HG03457 (cell line): Measurements from ENCODE around the gene JCHAIN.
A peak's percentile ranks its signal among the peaks of the same experiment; 100 is the strongest.
"Not testable (repeated sequence)": the region's sequence is repeated elsewhere in the genome, so short reads cannot be mapped to it uniquely, and the experiment has no call there.

Experiments used
- ATAC-seq: cut with Tn5 transposase; IDR thresholded peaks from one replicate; pipeline ENCODE4 v1.9.1; 2021; ENCODE audit warnings: moderate number of reproducible peaks; ENCODE audit not compliant: unreplicated experiment

JCHAIN gene

DNA sequence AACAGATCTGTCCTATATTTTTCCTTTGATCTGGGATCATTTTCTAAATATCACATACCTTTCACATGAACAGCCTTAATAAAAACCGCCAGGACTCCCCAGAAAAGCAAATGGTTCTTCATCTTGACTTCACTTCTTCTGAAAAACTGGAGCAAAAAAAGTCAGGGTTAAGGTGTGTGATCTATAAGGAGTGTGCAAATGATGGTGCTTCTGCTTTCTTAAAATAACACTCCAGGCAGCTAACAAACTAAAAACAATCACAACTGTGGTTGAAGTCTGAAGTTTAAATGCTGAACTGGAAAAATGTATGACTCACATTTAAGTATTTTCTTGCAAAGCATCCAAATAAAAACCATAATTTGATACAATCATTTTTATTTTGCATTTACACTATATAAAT is at the start of gene JCHAIN:
Gene JCHAIN (minus strand): TSS at position 140 of the 400 bp plus-strand sequence. CDS start 18 bp downstream, at position 122.
- ATAC-seq, result no peak

DNA sequence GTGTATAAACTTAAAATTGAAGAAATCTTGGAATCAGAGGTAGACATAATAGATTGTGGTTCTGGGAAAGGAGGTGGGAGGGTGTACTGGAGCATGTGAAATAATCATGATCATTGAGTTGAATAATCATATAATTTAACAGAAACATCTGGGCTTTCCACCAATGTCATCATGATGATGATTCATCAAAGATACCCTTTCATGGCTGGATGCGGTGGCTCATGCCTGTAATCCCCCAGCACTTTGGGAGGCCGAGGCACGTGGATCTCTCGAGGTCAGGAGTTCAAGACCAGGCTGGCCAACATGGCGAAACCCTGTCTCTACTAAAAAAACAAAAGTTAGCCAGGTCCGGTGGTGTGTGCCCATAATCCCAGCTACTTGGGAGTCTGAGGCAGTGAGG is 48.8 kb upstream of the JCHAIN start:
- ATAC-seq, result no peak

DNA sequence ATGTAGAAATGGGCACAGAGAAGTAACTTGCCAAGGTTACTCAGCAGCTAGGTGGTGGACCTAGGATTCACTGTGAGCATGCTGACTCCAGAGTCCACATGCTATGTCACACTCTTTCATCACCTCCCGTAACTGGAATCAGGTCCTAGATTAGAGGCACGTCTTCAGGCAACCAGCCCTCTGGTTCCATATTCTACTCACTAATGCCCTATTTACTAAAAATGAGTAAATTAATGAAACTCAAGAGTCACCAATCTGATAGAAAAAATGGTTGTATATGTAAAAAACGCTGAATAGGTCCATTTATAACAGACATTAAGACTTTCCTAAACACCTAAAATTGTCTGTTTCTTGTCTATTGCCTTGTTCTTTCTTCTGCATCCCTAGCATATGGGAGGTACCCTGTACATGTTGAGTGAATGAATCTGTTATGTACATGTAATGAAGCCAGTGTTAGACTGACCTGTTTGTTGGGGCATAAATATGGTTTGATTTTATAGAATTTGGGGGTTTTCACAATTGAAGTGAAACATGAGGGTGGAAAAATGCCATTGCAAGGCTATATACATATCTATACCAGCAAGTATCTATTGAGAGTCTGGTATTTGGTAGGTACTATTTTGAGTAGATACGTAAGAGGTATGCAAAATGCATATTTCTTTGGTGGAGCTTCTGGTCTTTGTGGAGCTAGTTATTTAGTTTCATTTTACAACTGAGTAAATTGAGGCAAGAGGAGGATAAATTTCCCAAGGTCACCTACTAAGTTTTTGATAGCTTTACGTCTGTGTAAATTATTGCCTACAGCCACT is 48.0 kb upstream of the JCHAIN start:
- peak; percentile 42 for ATAC-seq

DNA sequence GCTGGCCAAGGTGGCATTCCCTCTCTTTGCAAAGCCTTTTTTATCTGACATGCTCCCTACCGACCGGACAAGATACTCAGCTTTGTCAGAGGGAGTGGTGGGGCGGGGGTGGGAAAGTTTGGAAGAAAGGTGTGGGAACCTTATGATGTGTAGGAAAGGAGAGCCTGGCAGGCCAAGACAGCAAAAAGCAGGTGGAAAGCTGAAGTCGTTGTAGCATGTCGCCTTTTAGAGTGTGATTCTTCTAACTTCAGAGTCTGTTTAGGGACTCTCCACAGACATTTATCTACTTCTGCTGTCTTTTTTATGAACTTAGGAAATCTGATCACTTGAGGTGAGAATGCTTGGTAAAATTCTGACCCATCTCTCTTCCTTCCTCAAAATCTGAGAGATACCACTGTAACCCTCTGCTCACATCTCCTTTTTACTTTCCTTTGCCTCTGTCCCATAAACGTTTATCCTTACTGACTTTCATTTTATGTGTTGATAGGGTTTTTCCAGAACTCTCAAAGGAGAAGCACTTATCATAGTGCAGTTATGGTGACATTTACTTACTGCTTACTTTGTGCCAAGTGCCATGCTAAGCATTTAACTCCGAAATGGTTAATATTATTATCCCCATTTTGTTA is 47.3 kb upstream of the JCHAIN start:
- peak; percentile 37 for ATAC-seq

DNA sequence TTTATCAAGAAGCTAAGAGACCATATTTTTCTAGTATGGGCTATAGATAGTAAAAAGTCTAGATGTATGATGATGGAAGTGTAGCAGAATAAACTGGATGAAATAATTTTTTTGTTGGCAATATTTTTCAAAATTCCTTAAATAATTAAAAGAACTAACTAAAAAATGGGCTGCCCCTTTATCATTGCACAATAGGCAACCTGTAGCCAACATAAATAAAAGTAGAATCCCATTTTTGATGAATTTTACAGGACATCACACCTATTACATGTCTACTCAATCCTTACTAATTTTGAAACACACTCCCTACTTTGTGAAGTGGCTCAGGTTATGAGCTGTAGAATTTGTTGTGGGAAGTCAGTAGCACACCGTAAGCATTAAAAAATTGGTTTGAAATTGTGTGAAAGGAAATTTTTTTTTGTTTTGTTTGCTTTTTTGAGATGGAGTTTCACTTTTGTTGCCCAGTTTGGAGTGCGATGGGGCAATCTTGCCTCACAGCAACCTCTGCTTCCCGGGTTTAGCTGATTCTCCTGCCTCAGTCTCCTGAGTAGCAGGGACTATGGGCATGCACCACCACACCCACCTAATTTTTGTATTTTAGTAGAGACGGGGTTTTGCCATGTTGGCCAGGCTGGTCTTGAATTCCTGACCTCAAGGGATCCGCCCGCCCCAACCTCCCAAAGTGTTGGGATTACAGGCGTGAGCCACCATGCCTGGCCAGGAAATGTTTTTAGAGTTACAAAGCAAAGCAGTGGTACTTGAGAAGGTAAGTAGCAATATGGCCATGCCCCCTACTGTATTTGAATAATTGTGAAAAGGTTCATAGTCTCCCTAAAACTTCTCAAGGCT is 46.5 kb upstream of the JCHAIN start:
- ATAC-seq, result no peak

DNA sequence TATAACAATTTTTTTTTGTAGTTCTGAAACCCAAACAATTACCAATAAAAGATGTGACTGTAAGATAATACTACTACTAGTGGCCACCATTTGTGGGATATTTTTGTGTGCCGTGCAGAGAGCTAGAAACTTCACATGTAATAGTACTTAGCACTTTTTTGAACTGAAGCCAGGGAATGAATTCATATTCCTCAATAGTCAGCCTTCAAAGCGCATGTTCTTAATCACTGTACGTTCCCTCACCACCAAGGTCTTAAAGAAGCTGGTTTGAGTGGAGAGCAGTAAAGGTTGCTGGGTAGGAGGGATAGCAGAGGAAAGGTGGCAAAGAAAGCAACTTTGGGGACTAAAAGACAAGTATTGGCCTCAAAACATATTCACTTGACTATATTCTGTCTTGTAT is 45.8 kb upstream of the JCHAIN start:
- ATAC-seq, result no peak

DNA sequence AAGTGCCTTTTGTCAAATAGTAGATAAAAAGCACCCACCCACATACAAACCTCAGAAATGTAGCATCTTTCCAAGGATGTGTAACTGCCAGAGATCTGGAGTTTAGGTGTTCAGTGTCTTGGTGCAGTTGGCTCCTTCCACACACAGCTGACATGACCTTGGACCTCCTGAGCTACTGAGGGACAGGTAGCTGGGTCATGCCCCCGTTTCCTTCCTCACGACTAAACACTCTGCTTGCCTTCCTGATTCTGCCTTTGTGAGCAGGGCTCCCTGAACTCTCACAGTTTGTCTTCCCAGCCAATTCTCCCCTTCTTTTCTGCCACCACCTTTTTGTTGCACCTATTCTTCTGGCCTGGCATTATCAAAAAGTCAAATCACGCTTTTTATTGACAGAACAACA is 45.3 kb upstream of the JCHAIN start:
- no peak for ATAC-seq

DNA sequence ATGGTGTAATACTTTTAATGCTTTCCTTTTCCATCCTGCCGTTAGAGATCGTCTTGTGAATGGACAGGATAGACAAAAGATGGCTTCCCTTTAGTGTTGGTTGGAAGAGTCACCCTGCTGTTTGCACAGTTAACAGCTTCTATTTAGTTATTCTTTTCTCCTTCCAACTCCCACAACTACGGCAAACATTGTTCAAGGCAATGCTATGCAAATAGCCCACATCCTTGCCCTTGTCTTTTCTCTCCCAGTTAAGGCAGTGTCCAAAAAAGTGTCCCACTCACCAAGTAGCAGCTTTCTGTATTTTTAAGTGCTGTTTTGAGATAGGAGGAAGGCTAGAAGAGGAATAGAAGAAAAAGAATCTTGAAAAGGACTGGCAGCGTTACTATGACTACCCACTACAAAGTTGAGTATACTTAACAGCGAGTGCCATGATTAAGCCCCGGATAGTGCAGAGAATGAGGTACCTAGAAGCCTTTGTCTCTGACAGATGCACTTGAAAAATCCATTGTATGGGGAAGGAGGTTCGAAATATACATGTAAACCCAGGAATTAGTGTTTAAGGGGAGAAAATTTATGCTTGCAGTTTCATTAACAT is 43.4 kb upstream of the JCHAIN start:
- ATAC-seq, result no peak

DNA sequence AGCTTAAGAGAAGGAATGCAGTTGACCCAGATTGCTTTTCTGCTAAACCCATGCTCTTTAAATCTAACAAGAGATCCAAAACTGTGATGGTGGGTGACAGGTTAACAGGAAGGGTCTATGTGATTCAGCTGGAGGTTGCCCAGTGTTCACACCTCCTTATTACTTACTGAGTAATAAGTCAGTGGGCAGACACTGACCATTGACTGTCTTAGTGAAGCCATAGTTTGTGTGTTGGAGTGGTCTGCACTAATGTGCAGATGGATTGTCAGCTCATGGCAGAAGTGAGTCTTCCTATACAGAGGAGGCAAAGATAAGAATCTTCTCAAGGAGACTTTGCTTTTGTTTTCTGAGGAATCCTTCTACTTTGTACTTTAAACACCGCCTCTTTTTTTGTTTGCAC is 40.2 kb upstream of the JCHAIN start:
- no peak for ATAC-seq

DNA sequence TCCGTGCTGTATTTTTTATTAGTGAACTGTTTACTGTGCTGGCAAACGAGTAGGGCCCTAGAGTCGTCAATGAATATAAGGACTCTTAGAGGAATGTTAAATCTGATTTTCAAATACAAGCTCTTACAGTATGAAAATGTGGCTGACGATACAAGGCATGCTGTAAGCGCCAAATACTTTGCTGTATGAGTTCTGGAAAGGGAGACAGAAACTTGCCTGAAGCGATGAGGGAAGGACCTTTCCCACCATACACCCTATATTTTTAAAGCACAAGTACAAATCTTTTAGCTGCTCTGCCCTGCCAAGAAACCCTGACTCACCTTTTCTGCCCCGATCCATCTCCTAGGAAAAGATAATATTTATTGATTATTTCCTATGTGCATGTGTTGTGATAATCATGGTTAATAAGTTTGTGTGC is 39.7 kb upstream of the JCHAIN start:
- ATAC-seq, result no peak

DNA sequence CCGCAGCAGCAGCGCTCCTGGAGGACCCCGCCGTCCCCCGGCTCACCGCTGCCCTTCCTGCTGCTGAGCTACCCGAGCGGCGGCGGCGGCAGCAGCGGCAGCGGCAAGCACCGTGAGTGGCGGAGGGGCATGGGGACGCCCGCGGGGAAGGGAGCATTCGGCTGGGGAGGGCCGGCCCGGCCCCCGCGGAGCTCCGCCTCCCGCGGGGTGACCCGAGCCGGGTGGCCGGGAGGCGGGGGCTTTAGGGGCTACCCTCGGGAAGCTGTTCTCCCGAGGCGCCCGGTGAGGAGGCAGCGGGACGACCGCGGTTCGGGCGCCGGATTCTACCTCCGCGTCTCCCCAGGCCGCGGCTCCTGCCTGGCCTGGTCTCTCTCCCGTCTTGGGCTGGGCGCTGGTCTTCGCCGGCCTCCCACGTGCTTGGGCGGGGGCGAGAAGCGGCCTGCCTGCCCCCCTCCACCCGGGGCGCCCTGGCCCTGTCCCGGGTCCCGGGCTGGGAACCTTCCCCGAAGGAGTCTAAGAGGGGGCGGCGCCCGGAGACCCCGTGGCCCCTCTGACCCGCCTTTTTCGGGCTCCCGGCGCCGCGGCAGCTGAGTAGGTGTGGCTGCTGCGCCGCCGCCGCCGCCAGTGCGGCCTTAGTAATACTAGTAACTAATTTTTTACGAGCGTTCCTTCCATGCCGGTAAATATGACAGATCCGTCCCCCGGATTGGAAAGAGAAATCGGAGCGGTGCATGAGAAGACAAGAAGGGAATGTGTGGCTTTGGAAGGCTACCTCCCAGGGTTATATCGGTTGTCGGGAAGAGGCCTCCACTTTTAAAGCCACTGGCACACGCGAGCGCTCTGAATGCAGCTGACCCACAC is 39.1 kb upstream of the JCHAIN start:
- ATAC-seq, result peak; percentile 46

DNA sequence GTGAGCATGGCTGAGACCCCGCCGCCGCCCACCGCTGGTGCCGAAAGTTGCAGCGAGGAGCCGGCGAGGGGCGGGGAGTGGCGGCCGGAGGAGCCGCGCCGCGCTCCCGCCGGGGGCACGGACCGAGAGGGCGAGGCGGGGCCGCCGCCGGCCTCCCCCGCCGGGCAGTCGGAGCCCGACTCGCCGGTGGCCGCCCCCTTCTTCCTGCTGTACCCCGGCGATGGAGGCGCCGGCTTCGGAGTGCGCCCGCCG is 38.5 kb upstream of the JCHAIN start:
- ATAC-seq, result peak; percentile 30

DNA sequence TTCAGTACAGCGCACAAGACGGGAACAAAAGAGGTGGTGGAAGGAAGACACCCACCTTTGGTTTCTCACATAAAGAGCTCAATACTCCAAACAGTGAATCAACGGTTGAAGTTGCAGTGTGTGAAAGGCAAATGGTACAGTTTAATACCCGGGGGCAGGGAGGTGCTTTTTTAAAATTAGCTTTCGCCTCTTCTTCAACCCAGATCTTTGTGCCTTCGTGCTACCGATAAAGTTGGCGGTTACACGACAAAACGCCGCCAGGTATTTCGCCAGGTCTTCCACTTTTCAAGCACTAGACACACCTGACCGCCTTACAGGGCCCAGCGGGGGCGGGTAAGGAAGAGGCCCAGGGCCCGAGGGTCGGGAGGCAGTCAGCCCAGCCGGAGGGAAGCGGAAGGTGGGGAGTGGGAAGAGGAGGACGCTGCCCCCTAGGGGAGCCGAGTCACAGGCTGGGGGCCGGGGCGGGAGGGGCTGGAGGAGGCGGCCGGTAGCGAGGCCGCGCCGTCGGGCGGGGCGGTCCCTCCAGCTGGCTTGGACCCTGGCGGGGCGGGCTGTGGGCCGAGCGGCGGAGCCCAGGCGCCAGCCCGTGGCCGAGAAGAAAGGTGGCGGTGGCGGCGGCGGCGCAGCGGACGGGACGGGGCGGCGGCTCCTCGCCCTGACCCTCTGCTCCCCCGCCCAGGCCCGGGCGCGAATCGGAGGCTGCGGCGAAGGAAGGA is 38.1 kb upstream of the JCHAIN start:
- ATAC-seq, result peak; percentile 55

DNA sequence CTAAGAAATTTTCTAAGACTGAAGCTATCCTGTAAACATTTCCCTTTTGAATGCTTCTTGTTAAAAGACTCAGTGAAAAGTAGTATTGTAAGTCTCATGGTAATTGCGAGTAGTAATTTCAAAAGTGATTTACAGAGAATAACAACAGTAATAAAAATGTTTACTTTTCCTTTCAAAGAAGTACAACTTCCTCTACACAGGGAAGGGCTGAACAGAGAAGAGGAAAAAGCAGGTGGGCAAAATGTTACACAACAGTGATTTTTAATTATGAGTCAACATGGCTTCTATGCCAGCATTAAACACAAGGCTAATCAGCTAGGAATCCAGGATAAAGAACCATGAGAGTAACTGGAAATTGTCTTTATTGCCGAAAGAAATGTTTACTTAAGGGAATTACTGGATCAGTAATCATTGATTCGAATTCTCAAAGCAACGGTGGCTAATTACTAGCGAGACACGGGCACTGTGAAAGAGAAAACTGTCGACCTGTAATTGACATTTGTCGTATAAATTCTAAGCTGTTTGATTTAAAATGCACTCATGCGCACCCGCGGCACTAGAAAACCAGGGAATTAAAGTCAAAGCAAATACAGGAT is 37.4 kb upstream of the JCHAIN start:
- no peak for ATAC-seq

DNA sequence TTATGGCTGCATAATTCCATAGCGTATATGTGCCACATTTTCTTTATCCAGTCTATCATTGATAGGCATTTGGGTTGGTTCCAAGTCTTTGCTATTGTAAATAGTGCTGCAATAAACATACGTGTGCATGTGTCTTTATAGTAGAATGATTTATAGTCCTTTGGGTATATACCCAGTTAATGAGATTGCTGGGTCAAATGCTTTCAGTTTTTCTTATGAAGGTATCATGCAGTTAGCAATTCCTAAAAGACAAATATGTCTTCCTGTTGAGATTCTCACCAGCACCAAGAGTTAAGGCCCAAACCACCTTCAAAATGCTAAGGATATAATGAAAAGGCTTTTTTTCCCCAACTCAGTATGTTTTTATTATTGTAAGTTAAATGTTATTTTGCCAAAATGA is 36.3 kb upstream of the JCHAIN start:
- not testable (repeated sequence) for ATAC-seq

DNA sequence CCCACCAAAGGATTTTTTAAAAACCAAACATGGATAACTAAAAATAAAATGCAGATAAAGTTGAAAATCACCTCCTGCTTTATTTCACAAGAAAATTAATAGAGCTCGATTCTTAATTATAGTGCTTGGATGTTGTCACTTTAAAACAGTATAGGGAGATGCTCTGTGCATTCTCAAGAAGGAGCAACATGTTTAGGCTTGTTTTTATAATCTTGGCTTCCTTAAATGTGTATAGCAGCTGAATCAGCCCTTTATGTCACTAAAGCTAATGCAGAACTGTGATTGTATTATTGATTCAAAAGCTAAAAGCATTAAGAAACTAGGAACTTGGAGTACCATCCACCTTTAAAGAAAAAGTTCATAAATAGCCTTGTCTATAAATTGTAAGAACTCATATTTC is 35.0 kb upstream of the JCHAIN start:
- ATAC-seq, result no peak

DNA sequence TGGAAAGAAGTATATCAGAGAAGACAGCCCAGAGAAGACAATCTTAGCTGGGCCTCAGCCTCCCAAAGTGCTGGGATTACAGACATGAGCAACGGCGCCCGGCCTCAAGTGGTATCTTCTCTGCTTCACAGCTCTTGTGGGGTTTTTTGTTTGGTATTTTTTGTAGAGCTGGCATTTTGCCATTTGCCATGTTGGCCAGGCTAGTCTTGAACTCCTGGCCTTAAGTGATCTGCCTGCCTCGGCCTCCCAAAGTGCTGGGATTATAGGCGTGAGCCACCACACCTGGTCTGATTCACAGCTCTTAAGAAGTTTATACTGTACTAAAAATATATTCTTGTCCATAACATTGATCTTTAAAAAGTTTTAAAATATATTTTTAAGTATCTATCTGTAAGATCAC is 34.4 kb upstream of the JCHAIN start:
- no peak for ATAC-seq

DNA sequence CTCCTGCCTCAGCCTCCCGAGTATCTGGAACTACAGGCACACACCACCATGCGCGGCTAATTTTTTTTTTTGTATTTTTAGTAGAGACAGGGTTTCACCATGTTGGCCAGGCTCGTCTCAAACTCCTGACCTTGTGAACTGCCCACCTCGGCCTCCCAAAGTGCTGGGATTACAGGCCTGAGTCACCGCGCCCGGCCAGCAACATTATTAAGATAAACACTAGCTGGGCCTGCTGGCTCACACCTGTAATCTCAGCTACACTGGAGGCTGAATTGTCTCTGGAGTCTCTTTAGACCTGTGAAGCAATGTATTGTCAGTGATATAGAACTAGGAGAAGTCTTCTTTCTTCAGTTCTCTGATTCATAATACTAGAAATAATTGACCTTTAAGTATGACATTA is 32.1 kb upstream of the JCHAIN start:
- not testable (repeated sequence) for ATAC-seq

DNA sequence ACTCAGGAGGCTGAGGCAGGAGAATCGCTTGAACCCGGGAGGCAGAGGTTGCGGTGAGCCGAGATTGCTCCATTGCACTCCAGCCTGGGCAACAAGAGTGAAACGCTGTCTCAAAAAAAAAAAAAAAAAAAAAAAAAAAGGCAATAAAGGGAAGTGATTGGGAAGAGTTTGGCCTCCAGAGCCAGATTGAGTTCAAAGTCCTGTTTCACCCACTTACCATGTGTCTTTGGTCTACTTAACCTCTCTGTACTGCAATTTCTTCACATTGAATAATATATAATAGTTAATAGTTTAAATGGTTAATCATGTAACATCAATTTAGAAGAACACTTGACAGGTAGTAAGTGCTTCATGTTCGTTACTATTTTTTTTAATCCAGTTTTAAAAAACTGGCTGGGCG is 28.3 kb upstream of the JCHAIN start:
- not testable (repeated sequence) for ATAC-seq

DNA sequence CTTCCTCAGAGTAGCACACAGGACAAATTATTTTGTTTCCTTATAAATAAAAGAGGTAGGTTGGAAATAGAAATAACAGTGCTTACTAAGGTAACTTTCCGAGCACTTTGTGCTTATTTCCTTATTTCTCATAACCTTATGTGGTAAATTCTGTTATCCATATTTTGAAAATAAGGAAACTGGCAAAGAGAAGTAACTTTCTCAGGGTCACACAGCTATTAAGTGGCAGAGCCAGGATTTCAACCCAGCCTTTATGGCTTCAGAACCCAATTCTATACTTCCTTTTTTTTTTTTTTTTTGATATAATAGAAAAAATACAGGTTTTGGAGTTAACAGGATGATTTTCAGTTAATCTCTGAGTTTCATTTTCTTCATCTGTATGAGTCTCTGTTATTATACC is 25.4 kb upstream of the JCHAIN start:
- no peak for ATAC-seq
